Non-pigmented ciliary epithelial cell (primary cell): ENCODE data around the gene CST7.
"Not testable (repeated sequence)": the region's sequence is repeated elsewhere in the genome, so short reads cannot be mapped to it uniquely, and the experiment has no call there.

ENCODE experiments used
- DNase-seq: peaks from one replicate; pipeline ENCODE4 v3.0.0-alpha.2; 2010; ENCODE audit warnings: low read depth

The CST7 gene

DNA sequence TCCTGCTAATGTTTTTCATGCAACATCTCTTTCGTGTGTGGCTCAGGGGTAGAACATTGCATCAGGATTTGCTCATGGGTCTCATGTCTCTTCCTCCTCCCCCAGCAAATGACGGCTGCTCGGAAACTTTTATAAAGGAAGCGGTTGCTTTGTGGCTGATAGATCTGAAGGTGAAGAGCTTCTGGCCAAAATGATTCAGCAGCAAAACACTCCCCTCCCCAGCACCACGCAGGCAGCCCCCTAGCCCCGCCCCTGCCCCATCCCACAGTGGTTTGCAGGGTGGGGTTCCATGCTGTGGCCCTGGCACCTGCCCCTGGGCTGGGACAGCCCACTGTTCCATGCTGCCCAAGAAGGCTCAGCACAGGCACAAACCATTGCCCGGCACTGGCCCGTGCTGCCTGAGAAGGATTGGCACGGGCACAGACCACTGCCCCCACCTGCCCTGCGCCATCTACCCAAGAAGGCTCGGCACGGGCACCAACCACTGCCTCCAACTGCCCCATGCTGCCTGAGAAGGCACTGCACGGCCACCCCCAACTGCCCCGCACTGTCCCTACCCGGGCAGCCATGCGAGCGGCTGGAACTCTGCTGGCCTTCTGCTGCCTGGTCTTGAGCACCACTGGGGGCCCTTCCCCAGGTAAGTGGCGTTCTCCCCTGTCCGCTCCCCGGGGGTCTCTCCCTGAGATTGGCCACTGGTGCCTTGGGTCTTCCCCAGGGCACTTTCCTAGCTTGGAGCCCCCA is at the start of gene CST7:
CST7 (plus strand) TSS at position 331 of the 741 bp plus-strand sequence; CDS start at position 568, 237 bp downstream.
- DNase-seq = no peak

- no peak for DNase-seq
Observed at GRCh38 chr20:24906806-24907205, 42.3 kb upstream of the CST7 start.

GRCh38 chr20:24908642-24909041 is 40.4 kb upstream of the CST7 start:
- DNase-seq = no peak

DNA sequence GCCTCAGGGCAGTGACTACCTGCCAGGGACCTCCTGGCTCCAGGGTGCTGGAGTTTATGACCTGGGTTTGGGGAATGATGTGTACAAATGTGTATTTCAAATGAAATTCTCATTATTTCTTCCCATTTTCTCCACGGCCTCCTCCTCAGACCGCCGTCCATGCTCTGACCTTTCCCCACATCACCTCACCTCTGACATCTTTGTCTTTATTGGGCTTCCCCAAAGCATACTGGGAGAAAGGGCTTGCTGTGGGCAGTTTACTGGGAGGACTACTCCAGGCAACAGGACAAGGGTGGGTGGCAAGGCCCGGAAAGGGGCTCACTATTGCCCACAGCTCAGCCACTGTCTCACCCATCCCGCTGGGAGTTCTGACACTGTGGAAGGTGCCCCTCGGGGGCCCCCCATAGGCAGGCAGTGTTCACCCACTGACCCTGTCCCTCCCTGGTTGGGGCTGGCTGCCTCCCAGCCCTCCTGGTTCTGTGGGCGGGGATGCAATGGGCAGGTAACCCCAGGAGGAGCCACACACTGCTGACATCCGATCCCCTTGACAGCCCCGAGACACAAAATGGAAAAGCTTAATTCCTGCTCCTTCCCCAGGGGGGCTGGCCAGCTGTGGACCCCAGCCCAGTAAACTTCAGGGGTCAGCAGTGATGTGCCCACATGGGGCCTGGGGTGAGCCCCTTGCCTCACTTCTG is 39.8 kb upstream of the CST7 start:
- DNase-seq = no peak

GRCh38 chr20:24909861-24910260 is 39.2 kb upstream of the CST7 start:
- DNase-seq = no peak

- DNase-seq = no peak
Observed at GRCh38 chr20:24910461-24910860, 38.6 kb upstream of the CST7 start.

DNA sequence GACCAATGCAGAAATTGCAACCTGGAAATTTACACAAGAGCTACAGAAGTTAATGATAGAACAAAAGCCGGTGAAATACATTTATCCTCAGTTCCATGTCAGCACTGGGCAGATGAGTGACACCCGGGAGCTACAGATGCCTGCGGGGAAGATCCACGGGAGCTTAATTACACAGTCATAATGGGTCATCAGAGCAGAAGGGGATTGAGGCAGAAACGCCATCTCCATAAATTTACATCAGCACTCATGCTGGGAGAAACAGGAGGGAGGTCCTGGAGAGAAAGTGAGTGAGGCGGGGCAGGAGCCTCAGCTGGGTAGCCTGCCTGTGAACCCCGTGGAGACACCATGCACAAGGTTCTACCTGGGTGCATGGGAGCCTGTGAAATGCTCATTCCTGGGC is 37.6 kb upstream of the CST7 start:
- DNase-seq = no peak

- DNase-seq = no peak
Observed at GRCh38 chr20:24912397-24913075, 36.5 kb upstream of the CST7 start.

- DNase-seq = no peak
Observed at GRCh38 chr20:24913076-24913628, 35.9 kb upstream of the CST7 start.

GRCh38 chr20:24914388-24915241 is 34.5 kb upstream of the CST7 start:
- no peak for DNase-seq

GRCh38 chr20:24915440-24915839 is 33.6 kb upstream of the CST7 start:
- DNase-seq = no peak

DNA sequence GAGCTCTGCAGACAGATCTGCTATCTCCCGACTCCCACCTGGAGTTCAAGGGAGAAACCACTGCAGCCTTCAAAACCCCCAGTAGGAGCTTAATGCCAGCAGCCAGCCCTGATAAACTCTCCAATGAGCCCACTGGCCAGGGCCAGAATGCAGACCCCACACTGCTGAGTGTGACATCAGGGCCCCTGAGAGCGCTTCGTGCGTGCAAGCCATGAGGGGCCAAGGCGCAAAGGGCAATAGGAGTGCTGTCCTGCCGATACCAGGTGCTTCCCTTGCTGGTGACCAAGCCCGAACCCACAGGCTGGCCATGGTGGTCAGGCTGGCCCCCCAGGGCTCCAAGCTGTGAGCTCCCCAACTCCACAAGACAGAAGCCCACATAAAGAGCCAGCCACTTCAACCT is 33.2 kb upstream of the CST7 start:
- DNase-seq = no peak

DNA sequence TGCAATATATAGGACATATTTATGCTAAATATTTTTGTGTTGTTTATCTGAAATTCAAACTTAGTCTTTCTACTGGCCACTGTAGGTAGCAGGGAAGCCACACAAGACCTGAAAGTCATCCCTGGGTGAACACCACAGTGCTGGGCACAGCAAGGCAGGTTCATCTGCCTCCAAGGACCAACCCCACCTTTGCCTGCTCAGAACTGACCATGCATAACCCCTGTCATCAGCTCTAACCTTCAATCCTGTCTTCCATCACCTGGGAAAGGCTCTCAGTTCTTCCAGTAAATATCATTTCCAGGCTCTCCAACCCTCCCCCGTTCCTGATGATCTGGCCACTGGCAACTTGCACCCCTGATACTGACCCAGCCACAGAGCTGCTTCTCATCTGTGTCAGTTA is 32.7 kb upstream of the CST7 start:
- no peak for DNase-seq

DNA sequence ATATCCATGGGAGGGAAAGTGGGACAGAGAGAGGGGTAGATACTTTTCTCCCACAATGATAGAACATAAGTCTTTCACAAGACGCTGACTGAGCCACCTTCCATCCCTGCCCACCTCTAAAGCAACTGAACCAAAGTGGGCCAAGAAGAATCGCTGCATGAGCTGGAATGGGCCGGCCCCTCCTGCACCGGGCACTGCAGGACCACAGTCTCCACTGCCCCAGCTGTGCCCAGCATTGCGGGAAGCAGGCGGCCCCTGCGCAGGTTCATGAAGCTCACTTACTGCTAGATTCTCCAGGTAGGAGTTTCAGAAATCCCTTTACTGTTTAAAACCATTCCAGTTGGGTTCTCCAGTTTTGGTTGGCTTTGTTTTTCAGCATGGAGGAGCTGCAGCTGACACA is 32.0 kb upstream of the CST7 start:
- DNase-seq = no peak

GRCh38 chr20:24917797-24918578 is 31.1 kb upstream of the CST7 start:
- DNase-seq = peak; percentile 5

DNA sequence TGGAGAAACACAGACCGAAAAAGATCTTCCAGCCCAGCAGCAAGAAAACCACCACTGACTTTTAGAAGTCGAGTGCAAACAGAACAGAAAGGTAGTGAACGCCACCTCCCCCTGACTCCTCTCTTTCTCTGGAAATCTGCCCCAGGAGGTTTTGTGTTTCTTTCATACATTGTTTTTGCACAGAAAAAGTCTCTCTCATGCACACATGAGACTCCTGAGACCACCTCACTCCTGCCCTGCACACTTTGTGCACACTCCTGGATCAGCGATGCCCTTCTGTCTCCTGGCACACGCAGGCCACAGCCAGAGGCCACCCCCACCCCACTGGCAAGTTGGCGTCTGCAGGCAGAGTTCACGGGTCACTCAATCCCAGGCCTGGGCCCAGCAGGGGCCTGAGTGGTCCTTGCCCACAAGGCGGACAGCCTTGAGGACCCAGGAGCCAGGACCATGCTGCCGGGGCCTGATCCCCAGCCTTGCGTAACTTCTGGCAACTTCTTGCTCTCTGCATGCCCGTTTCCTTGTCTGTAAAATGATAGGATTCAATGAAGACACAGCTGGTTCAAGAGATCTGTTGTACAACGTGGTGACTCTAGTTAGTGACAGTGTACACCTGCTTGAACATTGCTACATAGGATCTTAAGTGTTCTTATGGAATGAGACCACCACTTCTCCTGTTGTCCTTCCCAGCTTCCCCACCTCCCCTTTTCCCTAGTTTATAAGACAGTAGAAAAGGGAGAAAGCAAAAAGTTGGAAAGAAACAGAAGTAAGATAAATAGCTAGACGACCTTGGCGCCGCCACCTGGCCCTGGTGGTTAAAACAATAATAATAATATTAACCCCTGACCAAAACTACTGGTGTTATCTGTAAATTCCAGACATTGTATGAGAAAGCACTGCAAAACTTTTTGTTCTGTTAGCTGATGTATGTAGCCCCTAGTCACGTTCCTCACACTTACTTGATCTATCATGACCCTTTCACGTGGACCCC is 30.2 kb upstream of the CST7 start:
- DNase-seq = no peak

DNA sequence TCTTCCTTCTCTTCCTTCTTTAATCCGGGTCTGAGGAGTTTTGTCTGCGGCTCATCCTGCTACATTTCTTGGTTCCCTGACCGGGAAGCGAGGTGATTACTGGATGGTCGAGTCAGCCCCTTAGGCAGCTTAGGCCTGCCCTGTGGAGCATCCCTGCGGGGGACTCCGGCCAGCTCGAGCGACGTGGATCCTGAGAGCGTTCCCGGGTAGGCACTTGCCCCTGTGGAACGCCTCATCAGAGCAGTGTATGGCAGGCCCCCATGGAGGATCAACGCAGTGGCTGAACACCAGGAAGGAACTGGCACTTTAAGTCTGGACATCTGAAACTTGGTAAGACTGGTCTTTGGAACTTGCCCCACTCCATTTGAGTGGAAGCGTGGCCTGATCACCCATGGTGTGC is 29.4 kb upstream of the CST7 start:
- not testable (repeated sequence) for DNase-seq

GRCh38 chr20:24920706-24921105 is 28.4 kb upstream of the CST7 start:
- not testable (repeated sequence) for DNase-seq

GRCh38 chr20:24929259-24929658 is 19.8 kb upstream of the CST7 start:
- not testable (repeated sequence) for DNase-seq
